ENCODE measurements around the gene DAGLA.

DNA sequence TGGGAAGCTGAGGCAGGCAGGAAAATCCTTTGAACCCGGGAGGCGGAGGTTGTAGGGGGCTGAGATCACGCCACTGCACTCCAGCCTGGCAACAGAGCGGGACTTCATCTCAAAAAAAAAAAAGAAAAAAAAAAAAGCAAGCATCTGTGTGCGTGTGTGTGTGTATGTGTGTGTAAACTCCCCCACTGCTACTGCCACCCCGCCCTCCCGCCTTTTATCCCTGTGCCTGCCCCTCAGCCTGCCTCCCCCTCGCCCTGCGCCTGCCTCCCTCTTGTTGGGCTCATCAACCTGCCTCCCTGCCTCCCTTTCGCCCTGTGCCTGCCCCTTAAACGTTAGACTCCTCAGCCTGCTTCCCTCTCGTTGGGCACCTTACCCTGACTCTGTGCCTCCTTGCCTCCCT lies 94.2 kb downstream of the DAGLA start:
- no peak for TF ChIP-seq SP1 (IDR thresholded peaks at IDR 0.05)
- TF ChIP-seq BHLHE40 (IDR thresholded peaks at IDR 0.05; ENCODE audit: borderline replicate concordance), result no peak
- no peak for TF ChIP-seq ARNT (IDR thresholded peaks at IDR 0.05)
- TF ChIP-seq NFRKB (IDR thresholded peaks at IDR 0.05), result no peak
- TF ChIP-seq LEF1 (IDR thresholded peaks at IDR 0.05; ENCODE audit: borderline replicate concordance), result no peak
- no peak for TF ChIP-seq FOXM1 (IDR thresholded peaks at IDR 0.05; ENCODE audit: borderline replicate concordance)
- no peak for TF ChIP-seq FOXK2 (IDR thresholded peaks at IDR 0.05)
- TF ChIP-seq SUZ12 (IDR thresholded peaks at IDR 0.05), result no peak
- no peak for TF ChIP-seq CTBP1 (IDR thresholded peaks at IDR 0.05; ENCODE audit: borderline replicate concordance)
- TF ChIP-seq ZNF384 (IDR thresholded peaks at IDR 0.05), result no peak
